Peyer's patch (tissue), 4 donors: ENCODE results near the gene KIAA0930.

ENCODE experiments used
- POLR2A ChIP-seq, 2 donors: fragments of 450-650 bp; IDR thresholded peaks; one replicate each; pipeline ENCODE4 v1.5.1; 2017; ENCODE audit warnings: antibody characterized with exemption in 2 of 2, mild to moderate bottlenecking in 2 of 2, moderate library complexity in 2 of 2
- TF ChIP-seq, protein P1 (sequence below), 6 experiments: fragments of 450-650 bp in 4 of 6; fragments of 200-600 bp in 2 of 6; sonication (generic) in 1 of 6; IDR thresholded peaks; one replicate each; pipeline ENCODE4 v1.5.1; 2017 to 2019; ENCODE audit warnings: antibody characterized with exemption in 6 of 6, mild to moderate bottlenecking in 3 of 6, moderate library complexity in 1 of 6

DNA sequence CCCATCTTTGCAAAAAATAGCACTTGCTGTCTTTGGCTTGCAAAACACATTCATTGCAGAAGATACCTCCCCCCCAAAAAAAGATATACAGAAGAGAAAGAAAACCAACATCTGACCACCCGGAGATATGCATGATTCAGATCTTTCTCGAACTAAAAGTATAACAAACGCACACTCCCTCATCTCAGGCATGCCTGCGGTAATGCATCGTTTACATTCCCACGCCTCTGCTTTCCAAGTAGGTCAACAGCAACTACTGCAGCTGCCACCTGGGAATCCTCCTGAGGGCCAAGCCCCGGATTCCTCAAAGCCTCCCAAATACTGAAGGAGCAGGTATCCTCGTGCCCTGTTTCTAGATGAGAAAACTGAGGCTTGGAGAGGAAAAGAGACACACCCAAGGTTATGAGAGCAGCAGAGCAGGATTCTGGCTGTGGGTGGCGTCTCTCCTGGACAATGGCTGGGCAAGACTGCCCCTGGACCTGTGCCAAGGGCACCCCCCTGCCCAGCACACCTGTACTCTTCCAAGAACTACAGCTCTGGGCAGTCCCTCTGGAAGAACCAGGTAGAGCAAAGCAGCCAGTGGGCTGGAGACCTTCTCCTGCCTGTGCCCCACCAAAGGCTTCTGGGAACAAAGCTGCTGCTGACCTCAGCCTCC, 38.9 kb downstream of the KIAA0930 start:
- TF ChIP-seq, protein P1, sequence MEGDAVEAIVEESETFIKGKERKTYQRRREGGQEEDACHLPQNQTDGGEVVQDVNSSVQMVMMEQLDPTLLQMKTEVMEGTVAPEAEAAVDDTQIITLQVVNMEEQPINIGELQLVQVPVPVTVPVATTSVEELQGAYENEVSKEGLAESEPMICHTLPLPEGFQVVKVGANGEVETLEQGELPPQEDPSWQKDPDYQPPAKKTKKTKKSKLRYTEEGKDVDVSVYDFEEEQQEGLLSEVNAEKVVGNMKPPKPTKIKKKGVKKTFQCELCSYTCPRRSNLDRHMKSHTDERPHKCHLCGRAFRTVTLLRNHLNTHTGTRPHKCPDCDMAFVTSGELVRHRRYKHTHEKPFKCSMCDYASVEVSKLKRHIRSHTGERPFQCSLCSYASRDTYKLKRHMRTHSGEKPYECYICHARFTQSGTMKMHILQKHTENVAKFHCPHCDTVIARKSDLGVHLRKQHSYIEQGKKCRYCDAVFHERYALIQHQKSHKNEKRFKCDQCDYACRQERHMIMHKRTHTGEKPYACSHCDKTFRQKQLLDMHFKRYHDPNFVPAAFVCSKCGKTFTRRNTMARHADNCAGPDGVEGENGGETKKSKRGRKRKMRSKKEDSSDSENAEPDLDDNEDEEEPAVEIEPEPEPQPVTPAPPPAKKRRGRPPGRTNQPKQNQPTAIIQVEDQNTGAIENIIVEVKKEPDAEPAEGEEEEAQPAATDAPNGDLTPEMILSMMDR (IDR thresholded peaks at IDR 0.05), result no peak
- TF ChIP-seq POLR2A (IDR thresholded peaks at IDR 0.05), result no peak
